Body of pancreas (tissue), 4 donors: ENCODE measurements around the gene NPAS1.
"Not testable (repeated sequence)": the region's sequence is repeated elsewhere in the genome, so short reads cannot be mapped to it uniquely, and the experiment has no call there.

Source experiments
- POLR2A ChIP-seq, 3 donors: fragments of 450-650 bp; IDR thresholded peaks; one replicate each; pipeline ENCODE4 v1.6.1; 2016; ENCODE audit warnings: antibody characterized with exemption in 3 of 3, mild to moderate bottlenecking in 2 of 3
- TF ChIP-seq, protein P1 (sequence below), 7 experiments: fragments of 450-650 bp in 4 of 7; fragments of 200-600 bp in 3 of 7; sonication (generic) in 3 of 7; IDR thresholded peaks; one replicate each; pipeline ENCODE4 v1.5.1; 2016 to 2019; ENCODE audit warnings: antibody characterized with exemption in 7 of 7

DNA sequence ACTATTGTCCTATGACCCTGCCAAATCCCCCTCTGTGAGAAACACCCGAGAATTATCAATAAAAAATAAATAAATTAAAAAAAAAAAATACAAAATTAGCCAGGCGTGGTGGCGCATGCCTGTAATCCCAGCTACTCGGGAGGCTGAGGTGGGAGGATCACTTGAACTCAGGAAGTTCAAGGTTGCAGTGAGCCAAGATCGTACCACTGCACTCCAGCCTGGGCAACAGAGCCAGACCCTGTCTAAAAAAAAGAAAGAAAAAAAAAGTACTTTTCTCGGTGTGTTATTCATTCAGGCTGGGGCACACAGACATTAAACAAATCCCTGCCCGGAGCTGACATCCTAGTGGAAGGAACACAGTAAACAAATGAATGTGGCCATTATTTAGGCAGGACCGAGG is 9.1 kb upstream of the NPAS1 start:
- TF ChIP-seq POLR2A (IDR thresholded peaks at IDR 0.05), result not testable (repeated sequence)
- TF ChIP-seq, protein P1, sequence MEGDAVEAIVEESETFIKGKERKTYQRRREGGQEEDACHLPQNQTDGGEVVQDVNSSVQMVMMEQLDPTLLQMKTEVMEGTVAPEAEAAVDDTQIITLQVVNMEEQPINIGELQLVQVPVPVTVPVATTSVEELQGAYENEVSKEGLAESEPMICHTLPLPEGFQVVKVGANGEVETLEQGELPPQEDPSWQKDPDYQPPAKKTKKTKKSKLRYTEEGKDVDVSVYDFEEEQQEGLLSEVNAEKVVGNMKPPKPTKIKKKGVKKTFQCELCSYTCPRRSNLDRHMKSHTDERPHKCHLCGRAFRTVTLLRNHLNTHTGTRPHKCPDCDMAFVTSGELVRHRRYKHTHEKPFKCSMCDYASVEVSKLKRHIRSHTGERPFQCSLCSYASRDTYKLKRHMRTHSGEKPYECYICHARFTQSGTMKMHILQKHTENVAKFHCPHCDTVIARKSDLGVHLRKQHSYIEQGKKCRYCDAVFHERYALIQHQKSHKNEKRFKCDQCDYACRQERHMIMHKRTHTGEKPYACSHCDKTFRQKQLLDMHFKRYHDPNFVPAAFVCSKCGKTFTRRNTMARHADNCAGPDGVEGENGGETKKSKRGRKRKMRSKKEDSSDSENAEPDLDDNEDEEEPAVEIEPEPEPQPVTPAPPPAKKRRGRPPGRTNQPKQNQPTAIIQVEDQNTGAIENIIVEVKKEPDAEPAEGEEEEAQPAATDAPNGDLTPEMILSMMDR (IDR thresholded peaks at IDR 0.05), result not testable (repeated sequence)
